Lower leg skin (tissue), 4 donors: ENCODE measurements around the gene CAPN10. TPM values are rescaled to one million over a fixed set of nuclear protein-coding genes. Genes with fewer than 3 reads are reported as not detected.

Experiments
- DNase-seq, 2 donors: peaks; one replicate each; pipeline ENCODE4 v3.0.0-alpha.2; 2019; ENCODE audit warnings: low spot score in 2 of 2
- H3K4me3 ChIP-seq: fragments of 200-600 bp; sonication (generic); 2 replicates; pipeline ENCODE4 v1.5.1; 2017; ENCODE audit warnings: mild to moderate bottlenecking, low read depth; ENCODE audit not compliant: poor library complexity, severe bottlenecking
- CTCF ChIP-seq, 3 donors: fragments of 450-650 bp; IDR thresholded peaks; one replicate each; pipeline ENCODE4 v1.5.1; 2016; ENCODE audit warnings: antibody characterized with exemption in 3 of 3, mild to moderate bottlenecking in 3 of 3, moderate library complexity in 2 of 3
- POLR2A ChIP-seq, 2 donors: fragments of 450-650 bp; IDR thresholded peaks; one replicate each; pipeline ENCODE4 v1.6.1; 2016 to 2017; ENCODE audit warnings: antibody characterized with exemption in 2 of 2, mild to moderate bottlenecking in 1 of 2, moderate library complexity in 1 of 2
- WGBS, 2 donors: methylation state at CpG; one replicate each; pipeline ENCODE4 v1.1.5; 2018; 5-methylcytosine and 5-hydroxymethylcytosine counted together
- intact Hi-C: fragments of 100-400 bp; cut with DNase I; formaldehyde crosslinking; loops from one replicate; pipeline ENCODE4 v1.15.0; 2023; ENCODE audit warnings: low total_unique reads
- total RNA-seq, 4 donors: library from RNA; depleted of rRNA; stranded (reverse); fragments of >200 nt; gene quantifications; one replicate each; pipeline ENCODE4 v1.1.0, GENCODE V29; 2016

CAPN10 gene
- total RNA-seq, 4 donors from 2014 or later: 25.6 to 38.0 (median 28.4) TPM

DNA sequence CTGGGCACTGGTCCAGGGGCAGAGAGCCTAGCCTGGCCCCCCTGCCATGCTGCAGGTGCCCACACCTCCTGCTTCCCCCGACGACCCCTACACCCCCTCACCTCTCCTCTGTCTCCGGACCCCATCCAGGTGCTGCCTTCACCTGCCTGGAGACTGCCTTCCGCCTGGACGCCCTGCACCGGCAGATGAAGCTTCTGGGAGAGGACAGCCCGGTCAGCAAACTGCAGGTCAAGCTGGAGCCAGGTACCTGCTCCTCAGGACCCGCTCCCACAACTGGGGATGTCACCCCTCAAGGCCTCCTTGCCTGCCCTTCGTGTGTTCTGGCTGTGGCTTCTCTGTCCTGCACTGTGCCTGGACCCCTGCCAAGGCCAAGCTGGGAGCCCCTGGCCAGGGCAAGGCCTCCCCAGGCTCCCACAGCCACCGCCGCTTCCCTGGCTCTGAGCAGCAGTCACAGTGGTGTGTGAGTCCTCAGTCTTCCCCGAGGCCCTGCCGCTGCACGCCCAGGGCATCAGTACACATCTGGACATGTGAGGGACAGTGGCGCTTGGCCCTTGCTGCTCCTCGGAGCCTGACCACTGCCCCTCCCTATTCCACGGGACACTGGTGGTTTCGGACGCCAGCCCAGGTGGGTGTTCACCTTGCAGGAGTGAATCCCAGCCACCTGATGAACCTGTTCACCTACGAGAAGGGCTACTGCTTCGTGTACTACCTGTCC, 12.0 kb upstream of the CAPN10 start:
- intact Hi-C loops: no loop called here
- H3K4me3 ChIP-seq: no peak overlapping the region
- 73 to 74% methylated on average over 17 to 19 of the region's 21 CpGs for WGBS, 2 donors
- DNase-seq: no peak
- TF ChIP-seq POLR2A (IDR thresholded peaks at IDR 0.05) (no peak), CTCF (IDR thresholded peaks at IDR 0.05) (no peak)

GRCh38 chr2:240575101-240575965, 11.2 kb upstream of the CAPN10 start:
- H3K4me3 ChIP-seq: no peak overlapping the region
- TF ChIP-seq CTCF (IDR thresholded peaks at IDR 0.05): no peak
- no peak for TF ChIP-seq POLR2A (IDR thresholded peaks at IDR 0.05)
- DNase-seq: no peak
- intact Hi-C loops: no loop called here
- WGBS, 2 donors: 41 to 69% methylated on average over 16 to 22 of the region's 23 CpGs

DNA sequence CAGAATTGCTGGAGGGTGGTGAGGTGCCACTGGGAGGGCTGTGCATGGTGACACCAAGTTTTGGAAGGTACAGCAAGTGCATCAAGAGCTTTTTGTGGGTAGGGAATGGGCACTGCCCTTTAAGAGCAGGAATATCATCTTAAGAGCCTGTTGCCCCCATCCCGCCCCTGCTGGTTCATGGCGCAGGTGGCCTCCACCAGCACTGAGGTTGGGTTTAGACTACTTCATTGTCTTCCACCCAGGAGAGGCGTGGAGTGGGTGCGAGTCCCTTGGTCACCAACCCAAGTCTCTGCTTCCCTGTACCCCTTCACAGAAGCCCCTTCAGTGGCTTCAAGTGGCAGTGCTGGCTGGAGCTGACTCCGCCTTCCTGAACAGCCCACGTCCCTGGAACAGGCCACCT, 10.5 kb upstream of the CAPN10 start:
- DNase-seq: no peak
- intact Hi-C loops: no loop called here

DNA sequence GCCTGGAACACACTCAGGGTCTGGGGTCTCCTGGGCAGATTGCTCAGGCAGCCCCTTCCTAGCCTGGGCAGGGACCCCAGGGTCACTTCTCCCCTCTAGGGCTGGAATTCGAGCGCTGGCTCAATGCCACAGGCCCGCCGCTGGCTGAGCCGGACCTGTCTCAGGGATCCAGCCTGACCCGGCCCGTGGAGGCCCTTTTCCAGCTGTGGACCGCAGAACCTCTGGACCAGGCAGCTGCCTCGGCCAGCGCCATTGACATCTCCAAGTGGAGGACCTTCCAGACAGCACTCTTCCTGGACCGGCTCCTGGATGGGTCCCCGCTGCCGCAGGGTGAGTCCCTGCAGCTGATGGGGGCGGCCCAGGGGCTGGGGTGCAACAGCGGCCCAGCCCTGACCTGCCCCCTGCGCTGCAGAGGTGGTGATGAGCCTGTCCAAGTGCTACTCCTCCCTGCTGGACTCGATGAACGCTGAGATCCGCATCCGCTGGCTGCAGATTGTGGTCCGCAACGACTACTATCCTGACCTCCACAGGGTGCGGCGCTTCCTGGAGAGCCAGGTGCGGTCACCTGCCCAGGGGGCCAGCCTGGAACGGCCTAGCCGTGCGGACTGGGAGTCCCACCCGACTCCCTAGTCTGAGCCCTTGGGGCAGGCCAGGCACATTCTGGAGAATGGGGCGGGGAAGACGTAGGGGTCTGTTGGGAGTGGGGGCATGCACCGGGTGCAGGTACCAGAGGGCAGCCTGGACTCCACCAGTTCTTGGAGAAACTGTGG, 9.9 kb upstream of the CAPN10 start:
- intact Hi-C loops: no loop called here
- DNase-seq: no peak
- TF ChIP-seq CTCF (IDR thresholded peaks at IDR 0.05) (no peak), POLR2A (IDR thresholded peaks at IDR 0.05) (no peak)
- WGBS, 2 donors: 94 to 95% methylated on average over 26 to 32 of the region's 32 CpGs
- no peak overlapping the region for H3K4me3 ChIP-seq

More for the DNA sequence above, 10.5 kb upstream of the CAPN10 start:
- no peak overlapping the region for H3K4me3 ChIP-seq
- TF ChIP-seq POLR2A (IDR thresholded peaks at IDR 0.05) (no peak), CTCF (IDR thresholded peaks at IDR 0.05) (no peak)
- WGBS, 2 donors: 74 to 84% methylated on average over 5 to 6 of the region's 6 CpGs

- 72 to 84% methylated on average over 12 to 22 of the region's 26 CpGs for WGBS, 2 donors
- intact Hi-C loops: no loop called here
- TF ChIP-seq POLR2A (IDR thresholded peaks at IDR 0.05) (no peak), CTCF (IDR thresholded peaks at IDR 0.05) (no peak)
- DNase-seq: no peak
- no peak overlapping the region for H3K4me3 ChIP-seq
These were observed 9.0 kb upstream of the CAPN10 start for GRCh38 chr2:240577281-240578109.
